ENCODE measurements around the gene CIC.

DNA sequence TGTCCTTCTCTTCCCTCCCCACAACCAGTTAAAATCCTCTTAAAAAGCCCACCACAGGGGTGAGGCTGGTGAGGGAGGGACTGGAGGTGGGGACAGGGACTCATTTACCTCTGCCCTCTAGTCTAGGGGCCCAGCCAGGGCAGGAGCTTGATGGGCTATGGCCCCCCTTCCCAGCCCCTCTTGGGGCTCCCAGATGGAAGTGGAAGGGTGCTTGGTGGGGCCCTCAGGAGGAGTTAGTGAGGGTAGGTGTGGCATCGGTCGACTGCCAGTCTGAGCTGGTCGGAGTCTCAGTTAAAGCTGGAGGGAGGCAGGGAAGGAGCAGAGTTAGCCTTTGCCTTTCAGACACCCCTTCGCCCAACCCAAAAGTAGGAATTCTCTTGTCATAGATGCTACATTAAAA, 38.5 kb upstream of the CIC start:
- TF ChIP-seq, protein P1, sequence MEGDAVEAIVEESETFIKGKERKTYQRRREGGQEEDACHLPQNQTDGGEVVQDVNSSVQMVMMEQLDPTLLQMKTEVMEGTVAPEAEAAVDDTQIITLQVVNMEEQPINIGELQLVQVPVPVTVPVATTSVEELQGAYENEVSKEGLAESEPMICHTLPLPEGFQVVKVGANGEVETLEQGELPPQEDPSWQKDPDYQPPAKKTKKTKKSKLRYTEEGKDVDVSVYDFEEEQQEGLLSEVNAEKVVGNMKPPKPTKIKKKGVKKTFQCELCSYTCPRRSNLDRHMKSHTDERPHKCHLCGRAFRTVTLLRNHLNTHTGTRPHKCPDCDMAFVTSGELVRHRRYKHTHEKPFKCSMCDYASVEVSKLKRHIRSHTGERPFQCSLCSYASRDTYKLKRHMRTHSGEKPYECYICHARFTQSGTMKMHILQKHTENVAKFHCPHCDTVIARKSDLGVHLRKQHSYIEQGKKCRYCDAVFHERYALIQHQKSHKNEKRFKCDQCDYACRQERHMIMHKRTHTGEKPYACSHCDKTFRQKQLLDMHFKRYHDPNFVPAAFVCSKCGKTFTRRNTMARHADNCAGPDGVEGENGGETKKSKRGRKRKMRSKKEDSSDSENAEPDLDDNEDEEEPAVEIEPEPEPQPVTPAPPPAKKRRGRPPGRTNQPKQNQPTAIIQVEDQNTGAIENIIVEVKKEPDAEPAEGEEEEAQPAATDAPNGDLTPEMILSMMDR (conservative IDR thresholded peaks at IDR 0.05) = no peak
- no peak for TF ChIP-seq EZH2 (IDR thresholded peaks at IDR 0.05; ENCODE audit: low read depth)
